Activated T-cell treated with anti-CD3 and anti-CD28 coated beads for 4 hours (primary cell): ENCODE data around the gene HSPB1.
"Not testable (repeated sequence)": the region's sequence is repeated elsewhere in the genome, so short reads cannot be mapped to it uniquely, and the experiment has no call there.

ENCODE experiments used
- DNase-seq: peaks from one replicate; pipeline ENCODE4 v3.0.0-alpha.2; 2020

HSPB1 gene

DNA sequence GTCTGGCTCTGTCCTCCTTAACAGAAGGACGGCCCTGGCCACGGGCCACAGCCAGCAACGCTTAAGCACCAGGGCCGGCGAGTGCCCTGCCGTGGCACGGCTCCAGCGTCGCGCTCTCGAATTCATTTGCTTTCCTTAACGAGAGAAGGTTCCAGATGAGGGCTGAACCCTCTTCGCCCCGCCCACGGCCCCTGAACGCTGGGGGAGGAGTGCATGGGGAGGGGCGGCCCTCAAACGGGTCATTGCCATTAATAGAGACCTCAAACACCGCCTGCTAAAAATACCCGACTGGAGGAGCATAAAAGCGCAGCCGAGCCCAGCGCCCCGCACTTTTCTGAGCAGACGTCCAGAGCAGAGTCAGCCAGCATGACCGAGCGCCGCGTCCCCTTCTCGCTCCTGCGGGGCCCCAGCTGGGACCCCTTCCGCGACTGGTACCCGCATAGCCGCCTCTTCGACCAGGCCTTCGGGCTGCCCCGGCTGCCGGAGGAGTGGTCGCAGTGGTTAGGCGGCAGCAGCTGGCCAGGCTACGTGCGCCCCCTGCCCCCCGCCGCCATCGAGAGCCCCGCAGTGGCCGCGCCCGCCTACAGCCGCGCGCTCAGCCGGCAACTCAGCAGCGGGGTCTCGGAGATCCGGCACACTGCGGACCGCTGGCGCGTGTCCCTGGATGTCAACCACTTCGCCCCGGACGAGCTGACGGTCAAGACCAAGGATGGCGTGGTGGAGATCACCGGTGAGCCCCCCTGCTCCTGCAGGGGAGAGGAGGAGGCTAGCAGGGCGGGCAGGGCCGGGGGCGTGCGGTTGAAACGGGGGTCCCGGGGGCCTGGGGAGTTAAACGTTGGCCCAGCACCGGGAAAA is at the start of gene HSPB1:
Gene HSPB1, plus strand, starts transcription at position 327 of the 855 bp plus-strand sequence. Its CDS starts 40 bp downstream, at position 367.
- peak; percentile 60 for DNase-seq

DNA sequence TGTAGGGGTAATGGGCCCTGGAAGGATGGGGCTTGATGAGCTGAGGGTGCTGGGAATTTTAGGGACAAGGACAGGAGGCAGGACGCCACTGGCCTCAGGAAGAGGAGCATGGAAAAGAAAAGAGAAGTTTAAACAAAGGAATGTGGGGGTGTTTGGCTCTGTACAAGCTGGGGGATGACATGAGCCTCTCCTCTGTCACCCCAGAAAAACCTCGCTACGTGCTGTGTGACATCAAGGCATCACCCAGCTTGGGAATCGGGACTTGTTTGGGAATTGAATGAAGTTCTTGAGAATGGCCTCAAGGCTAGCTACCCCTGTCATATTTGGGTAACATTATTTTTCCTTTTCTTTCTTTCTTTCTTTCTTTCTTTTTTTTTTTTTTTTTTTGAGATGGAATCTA is 47.7 kb upstream of the HSPB1 start:
- no peak for DNase-seq

DNA sequence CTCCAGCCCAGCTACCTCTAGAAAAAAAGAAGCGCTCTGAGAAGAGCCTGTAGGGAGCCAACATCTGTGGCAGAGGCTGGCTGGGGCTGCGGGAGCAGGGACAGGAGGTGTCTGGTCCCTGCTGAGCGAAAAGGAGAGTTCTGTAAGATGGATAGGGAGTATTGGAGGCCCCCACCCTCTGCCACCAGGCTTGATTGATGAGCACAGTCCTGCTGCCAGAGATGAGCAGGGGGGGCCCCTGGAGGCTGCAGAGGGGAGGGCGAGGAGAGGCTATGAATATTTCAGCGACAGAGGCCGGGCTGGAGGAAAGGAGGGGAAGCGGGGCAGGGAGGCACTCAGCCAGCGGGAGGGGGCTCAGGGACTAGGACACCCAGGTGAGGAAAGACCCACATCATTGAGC is 44.5 kb upstream of the HSPB1 start:
- no peak for DNase-seq

DNA sequence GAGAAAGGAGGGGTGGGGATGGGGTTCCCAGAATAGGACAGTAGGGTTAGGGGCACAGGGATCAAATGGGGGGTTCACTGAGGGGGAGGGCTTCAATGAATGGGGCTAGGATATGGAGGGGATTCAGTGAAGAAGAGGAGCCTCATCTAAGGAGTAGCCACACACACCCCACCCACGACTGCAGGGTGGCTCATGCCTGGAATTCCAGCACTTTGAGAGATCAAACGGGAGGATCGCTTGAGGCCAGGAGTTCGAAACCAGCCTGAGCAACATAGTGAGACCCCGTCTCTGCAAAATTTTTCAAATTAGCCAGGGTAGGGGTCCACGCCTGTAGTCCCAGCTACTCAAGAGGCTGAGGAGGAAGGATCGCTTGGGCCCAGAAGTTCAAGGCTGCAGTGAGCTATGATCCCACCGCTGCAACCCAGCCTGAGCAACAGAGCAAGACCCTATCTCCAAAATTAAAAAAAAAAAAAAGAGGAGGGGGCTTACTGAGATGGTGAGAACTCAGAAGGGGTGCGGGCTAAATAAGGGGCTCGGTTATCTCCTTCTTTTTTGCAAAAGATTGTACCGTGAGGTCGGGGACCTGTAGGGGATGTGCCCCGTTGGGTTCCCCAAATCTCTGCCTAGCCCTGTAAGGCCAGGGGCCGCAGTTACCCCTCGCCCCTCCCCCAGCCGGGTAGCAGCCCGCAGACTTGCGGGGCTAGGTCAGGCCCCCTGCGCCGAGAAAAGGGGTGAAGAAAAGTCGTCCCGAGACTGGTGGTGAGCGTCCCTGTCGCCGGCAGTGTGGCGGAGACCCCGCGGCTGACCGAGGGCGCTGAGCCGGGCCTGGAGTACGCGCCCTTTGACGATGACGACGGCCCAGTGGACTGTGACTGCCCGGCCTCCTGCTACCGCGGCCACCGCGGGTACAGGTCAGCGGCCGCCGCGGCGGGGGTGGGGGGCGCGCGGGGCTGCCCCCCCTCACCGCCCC is 43.1 kb upstream of the HSPB1 start:
- DNase-seq = no peak

DNA sequence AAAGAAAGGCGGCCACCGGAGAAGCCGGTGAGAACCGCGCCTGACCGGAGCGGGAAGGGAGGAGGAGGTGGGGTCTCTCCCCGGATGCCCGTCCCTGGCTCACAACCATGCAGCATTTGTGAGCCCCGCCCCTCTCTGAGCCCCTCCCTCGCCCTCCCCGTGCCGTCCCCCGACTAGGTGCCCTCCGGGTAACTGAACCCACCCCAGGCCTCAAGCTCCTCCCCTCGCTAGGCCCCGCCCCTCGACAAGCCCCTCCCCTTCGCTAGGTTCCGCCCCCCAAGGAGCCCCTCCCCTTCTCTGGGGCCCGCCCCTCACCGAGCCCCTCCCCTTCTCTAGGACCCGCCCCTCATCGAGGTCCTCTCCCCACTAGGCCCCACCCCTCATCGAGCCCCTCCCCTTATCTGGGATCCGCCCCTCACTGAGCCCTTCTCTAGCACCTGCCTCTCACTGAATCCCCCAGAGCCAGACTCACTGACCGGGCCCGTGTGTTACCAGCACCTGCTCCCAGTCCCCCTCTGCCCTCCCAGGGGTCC is 42.2 kb upstream of the HSPB1 start:
- DNase-seq = peak; percentile 14

DNA sequence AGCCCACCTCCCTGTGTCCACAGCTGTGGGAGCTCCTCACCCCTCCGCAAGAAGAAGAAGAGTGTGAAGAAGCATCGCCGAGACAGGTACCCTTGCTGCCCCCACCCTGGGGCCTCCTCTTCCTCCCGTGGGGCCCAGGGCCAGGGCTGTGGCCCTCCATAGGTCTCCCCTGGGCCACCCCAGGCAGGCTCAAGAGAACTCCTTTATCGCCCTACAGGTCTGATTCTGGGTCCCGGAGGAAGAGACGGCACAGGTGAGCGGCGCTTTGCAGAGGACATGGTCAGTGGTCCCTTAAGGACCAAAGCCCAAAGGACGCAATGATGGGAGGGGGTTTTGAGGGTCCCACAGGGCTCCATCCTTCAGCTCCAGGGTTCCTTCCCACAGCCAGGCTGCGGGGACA is 41.1 kb upstream of the HSPB1 start:
- DNase-seq = no peak

DNA sequence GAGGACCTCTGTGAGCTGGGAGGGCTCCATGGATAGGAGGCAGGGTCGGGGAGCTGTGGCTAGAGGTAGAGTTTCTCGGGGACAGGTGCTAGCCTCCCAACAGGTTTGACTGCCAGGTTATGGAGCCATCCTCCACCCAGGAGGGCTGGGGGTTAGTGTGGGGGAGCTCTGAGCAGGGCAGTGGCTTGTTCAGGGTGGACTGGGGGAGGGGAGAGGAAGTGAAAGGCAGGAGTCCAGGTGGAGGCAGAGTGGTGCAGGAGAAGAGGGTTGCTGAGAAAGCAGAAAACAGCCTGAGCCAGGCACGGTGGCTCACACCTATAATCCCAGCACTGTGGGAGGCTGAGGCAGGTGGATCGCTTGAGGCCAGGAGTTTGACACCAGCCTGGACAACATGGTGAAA is 40.5 kb upstream of the HSPB1 start:
- no peak for DNase-seq

DNA sequence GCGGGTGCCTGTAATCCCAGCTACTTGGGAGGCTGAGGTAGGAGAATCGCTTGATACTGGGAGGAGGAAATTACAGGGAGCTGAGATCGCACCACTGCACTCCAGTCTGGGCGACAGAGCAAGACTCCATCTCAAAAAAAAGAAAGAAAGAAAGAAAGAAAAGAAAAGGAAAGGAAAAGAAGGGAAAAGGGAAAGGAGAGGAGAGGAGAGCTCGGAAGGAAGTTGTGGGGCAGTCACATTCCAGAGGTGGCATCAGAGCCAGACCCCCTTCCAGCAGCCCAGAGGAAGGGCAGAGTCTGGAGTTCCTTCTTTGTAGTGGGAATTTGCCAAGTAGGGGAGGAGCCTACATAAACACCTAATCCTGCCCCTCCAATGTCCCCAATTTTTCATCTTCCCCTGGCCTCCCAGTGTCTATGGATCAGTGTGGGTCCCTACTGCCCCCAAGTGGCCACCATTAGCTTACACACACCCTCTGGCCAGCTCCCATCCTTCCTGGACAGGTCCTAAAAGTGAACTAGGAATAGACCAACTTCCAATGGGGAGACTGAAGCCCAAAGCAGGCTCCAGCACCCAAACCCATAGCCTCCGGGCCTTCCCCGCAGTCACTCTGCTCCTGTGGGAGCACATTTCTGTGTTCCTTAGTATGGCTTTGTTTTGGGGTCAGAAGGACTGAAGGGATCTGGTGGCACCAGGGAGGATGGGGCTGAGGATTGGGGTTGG is 39.6 kb upstream of the HSPB1 start:
- DNase-seq = no peak

DNA sequence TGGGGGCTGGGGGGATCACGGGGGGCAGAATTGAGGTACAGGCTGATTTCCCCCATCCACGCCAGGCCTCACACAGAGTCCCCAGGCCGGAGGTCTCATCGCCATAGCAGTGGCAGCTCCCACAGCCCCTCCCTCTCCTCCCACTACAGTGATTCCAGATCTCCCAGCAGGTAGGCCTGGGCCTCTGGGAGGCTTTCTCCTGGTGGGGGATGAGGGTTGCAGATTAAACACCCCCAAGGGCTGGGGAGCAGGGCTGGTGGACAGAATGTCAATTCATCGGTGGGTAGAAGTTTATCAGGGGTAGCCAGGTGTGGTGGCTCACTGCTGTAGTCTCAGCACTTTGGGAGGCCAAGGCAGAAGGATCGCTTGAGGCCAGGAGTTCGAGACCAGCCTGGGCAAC is 37.2 kb upstream of the HSPB1 start:
- DNase-seq = no peak

DNA sequence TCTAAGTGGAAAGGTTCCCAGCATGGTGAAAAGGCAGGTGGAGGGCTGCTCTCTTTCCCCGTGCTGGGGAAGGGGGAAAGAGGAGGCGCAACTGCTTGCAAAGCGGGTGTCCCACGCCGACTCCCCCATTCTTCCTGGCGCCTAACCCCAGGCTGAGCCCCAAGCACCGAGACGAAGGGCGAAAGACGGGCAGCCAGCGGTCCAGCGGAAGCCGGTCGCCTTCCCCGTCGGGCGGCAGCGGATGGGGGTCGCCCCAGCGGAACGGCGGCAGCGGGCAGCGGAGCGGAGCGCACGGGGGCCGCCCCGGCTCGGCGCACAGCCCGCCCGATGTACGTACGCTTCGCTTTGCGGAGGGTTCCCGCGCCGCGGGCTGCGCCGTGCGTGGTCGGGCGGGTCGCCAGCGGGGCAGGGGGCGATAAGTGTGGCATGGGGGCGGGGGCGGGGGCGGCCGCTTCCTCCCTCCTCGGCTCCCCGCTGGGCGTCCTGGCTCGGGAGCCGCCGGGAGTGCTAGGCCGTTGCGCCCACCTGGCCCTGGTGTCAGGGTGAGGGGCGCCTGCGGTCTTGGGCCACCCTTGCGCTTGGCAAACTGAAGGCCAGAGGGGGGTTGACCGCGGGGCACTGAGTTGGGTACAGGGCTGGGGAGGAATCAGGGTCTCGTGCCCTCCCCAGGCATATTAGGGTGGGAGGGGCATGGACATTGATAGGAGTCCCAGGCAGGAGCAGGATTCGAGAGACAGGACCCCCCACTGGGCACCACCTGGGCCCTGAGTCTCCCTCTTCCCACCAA is 35.2 kb upstream of the HSPB1 start:
- DNase-seq = no peak

DNA sequence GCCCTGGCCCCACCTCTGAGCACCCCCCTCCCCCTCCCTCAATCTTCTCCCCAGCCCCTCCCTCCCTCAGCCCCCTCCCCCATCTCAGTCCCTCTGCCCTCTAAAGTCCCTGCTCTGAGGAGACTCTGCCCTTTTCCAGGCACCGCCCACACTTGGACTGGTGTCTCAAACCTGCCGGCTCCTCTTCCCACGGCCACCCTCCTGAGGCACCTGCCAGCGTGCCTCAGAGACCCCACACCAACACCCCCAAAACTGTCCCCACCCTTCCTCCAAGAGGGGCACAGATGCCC is 34.6 kb upstream of the HSPB1 start:
- no peak for DNase-seq

DNA sequence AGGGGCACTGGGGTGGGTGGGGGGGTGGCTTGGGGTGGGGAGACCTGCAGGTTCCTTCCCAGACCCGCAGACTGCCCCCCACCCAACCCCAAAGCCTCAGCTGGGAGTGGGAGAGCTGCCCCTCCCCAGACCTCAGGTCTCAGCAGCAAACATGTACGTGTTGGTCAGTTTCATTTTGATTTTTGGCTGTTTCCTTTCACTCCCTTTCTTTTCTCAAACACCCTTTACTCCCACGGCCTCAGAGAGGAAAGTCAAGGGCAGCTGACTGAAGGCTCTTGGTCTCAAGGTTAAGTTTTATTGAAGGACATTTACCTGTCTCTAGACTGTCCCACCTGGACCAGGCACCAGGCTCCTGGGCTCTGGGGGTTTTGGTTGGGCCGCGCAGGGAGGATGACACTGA is 34.1 kb upstream of the HSPB1 start:
- no peak for DNase-seq

DNA sequence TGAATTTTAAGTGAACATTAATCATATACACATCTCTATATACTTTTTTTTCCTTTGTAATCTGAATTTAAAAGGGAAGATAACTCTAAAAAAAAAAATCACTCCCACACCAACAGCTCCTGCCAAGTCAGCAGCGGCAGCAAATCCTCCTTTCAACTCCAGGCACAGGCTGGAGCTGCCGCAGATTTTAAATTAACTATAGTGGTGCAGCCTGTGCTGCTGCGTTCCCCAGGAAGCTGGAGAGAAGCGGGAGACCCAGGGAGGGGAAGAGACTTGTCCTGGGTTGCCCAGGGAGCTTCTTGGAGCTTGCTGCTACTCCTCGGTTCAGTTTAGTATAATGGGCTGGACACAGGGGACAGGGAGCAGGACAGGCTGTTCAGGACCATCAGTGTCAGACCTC is 32.6 kb upstream of the HSPB1 start:
- DNase-seq = no peak

DNA sequence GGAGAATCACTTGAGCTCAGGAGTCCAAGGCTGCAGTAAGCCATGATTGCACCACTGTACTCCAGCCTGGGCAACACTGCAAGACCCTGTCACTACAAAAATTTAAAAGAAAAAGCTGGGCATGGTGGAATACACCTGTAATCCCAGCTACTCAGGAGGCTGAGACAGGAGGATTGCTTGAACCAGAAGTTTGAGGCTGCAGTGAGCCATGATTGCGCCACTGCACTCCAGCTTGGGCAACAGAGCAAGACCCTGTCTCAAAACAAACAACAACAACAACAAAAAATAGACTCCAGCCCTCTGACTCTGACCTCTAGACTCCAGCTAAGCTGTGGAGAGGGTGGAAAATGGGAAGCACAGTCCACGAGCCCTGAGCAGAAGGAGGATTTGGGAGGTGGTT is 31.1 kb upstream of the HSPB1 start:
- not testable (repeated sequence) for DNase-seq

DNA sequence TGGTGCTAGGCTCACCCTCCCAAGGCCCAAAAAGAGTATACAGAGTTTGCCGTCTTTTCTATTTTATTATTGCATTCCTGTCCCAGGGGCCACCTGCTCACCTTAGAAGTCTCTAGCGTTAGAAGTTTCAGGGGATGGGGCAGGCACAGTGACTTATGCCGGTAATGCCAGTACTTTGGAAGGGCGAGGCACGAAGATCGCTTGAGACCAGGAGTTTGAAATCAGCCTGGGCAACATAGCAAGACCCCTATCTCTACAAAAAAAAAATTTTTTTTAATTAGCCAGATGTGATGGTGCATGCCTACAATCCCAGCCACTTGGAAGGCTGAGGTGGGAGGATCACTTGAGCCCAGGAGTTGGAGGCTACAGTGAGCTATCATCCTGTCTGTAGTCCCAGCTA is 30.3 kb upstream of the HSPB1 start:
- DNase-seq = no peak

DNA sequence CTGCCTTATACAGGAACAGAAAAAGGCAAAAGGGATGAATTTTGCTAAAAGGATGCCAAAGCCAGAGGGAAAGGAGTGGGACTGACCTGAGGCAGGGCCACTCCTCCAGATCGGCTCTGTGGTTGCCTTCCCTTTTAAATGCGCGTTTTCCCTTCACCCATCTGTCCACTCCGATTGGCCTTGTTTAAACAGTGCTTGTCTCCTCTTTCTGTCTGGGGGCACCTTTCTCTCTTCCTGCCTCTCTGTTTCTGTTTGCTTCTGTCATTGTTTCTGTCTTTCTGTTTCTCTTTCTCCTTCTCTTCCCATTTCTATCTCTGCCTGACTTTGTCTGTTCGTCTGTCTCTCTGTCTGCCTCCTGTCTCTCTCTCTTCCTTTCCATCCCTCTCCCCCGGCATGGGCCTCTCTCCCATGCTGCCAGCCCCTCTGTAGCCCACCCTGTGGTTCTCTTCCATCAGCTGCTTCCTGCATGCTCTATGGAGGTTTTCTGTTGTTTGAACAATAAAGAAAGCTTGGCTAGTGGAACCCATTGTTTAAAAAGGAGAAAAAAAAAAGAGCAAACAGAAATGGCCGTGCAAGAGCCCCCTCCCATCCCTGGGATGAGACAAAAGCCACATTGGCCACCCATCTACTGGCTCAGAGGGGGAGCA is 29.5 kb upstream of the HSPB1 start:
- DNase-seq = no peak

DNA sequence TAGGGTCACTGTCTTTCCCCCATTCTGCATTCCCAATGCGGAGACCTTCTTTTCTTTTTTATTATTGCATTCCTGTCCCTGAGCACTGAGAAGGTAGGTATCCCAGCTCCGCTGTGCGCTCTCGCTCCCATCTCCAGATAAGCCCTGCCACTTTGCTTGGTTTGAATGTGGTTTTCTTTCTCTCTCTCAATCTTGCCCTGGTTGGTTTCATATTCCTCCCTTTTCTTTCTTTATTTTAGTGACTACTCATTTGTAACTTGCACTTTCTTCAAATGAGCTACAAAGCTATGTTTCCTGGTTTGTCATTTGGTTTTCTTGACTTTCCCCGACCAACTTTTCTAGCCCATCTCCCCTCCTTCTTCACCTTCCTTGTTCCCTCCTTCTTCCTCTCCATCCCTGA is 29.0 kb upstream of the HSPB1 start:
- no peak for DNase-seq

DNA sequence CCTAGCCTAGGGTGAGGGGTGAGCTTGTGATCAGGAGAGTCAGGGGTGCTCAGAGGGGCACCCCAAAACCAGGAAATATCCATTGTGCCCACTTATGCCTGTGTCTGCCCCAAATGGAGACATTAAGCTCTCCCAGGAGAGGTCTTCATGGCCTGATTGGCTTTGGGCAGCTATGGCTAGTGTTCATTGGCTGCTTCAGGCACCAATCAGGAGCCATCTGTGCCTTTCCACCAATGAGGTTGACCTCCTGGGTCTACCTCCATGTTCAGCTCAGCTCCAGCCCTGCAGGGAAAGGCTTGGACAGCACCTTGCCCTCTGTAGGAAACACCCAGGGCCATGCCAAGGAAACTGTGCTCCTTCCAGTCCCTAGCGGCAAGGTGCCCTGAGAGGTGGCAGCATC is 23.9 kb upstream of the HSPB1 start:
- DNase-seq = no peak

DNA sequence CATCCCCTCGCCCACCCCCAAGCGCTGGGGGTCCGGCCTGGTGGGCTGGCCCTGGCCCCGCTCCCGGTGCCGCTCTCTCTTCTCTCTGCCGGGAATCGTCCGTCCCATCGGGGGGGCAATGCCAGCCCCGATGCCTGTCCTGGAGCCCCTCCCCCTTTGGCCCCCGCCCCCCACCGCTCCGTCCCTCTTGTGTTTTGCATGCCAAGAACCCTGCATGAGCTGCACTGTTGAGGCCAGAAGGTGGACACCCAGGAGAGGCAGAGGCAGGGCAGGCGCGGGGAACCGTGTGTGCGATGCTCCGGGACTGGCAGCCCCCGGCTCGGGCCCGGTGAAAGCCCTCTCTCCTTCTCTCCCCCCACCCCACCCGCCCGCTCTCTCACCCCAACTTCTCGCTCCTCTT is 22.1 kb upstream of the HSPB1 start:
- no peak for DNase-seq

DNA sequence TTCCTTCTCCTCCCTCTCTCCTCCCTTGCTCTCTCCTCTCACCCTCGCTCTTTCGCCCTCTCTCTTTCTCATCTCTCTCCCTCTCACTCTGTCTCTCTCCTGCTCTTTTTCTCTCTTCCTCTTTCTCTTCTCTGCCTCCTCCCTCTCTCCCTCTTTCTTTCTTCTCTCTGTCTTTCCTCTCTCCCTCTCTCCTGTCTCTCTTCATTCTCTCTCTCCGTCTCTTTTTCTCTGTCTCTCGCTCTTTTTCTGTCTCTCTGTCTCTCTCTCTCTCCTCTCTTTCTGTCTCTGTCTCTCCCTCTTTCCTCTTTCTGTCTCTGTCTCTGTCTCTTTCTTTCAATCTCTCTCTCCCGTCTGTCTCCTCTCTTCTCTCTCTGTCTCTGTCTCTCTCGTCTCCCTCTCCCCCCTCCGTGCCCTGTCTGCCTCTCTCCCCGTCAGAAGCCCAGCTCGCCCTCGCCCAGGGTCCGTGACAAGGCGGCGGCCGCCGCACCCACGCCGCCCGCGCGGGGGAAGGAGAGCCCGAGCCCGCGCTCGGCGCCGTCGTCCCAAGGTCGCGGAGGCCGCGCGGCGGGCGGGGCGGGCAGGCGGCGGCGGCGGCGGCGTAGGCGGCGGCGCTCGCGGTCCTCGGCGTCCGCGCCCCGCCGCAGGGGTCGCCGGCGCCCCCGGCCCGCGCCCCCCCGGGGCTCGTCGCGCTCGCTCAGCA is 21.3 kb upstream of the HSPB1 start:
- DNase-seq = no peak

DNA sequence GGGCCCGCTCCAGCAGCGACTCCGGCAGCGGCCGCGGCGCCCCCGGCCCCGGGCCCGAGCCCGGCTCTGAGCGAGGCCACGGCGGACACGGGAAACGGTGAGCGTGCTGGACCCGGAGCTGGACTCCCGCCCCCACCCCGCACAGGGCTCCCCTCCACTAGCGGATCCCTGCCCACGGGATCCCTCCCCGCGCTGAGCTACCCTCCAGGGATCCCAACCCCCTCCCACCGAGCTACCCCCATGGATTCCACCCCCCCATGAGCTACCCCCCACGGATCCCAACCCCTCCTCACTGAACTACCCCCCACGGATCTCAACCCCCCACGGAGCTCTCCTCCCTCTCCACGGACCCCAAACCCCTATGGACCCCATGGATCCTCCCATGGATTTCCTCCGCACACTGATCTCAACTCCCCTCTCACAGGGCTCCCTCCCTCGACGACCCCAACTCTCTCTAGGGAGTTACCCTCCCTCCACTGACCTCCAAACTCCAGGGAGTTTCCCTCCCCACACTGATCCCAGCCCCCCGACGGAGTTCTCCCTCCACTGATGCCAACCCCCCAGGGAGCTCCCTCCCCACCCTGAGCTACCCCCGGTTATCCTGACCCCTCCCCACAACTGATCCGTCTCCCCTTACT is 20.6 kb upstream of the HSPB1 start:
- no peak for DNase-seq
